ENCODE results near the gene NEU2. TPM values are rescaled to one million over a fixed set of nuclear protein-coding genes. Genes with fewer than 3 reads are reported as not detected.

The NEU2 gene
- polyA plus RNA-seq, 2 of the 4 experiments (the other 2 are of a cell fraction): not detected

DNA sequence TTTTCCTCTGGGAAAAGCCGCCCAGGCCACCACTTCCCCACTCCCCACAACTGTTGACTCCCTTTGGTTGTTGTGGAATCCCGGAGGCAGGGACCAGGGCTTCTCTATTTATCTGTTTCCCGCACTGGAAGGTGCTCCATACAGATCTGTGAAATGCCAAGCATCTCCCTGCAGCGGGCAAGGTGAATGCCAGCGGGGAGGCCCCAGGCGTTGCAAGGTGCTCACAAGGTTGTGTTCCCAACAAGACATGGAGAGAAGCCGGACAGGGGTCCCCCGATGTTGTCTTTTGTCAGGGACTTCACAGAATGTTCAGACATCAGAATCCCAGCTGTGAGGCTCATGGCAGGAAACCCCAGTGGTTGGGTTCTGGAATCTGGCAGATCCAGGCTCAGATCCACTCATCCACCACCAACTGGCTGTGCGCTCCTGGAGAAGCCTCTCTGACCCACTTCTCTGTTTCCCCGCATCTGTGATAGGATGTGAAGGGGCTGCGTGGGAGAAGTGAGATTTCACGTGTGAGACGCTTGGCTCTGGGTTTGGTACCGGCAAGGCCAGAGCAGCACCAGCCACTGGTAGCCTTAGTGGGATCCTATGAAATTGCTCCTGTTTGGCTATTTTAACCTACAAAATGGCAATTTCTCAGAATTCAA is 8.6 kb upstream of the NEU2 start:
- ChIA-PET CTCF (interaction anchor here (1.8 to 3.4 kb wide), 2 partner anchors 30 to 42 kb away, joined by 5 to 15 read pairs; no protein-coding TSS in a partner anchor), POLR2A (no interaction called here)
- WGBS (ENCODE audit: missing lambda C conversion rate): 93% methylated on average over 14 of the region's 14 CpGs
- DNase-seq (ENCODE audit: low read depth in 1 of 2, low spot score in 1 of 2) (no peak), ATAC-seq (no peak), FAIRE-seq (no peak)
- peaks cover 23% of the 10 kb centered on the region for H3K4me1 ChIP-seq
- H3K4me3 ChIP-seq: no peak overlapping the region
- TF ChIP-seq, protein P1, sequence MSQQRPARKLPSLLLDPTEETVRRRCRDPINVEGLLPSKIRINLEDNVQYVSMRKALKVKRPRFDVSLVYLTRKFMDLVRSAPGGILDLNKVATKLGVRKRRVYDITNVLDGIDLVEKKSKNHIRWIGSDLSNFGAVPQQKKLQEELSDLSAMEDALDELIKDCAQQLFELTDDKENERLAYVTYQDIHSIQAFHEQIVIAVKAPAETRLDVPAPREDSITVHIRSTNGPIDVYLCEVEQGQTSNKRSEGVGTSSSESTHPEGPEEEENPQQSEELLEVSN (IDR thresholded peaks at IDR 0.05; ENCODE audit: borderline replicate concordance, low read depth): no peak
- TF ChIP-seq BHLHE40 (IDR thresholded peaks at IDR 0.05; ENCODE audit: low read depth, low read length) (no peak), EP300 (IDR thresholded peaks at IDR 0.05) (no peak), ZC3H11A (IDR thresholded peaks at IDR 0.05) (no peak), MAFK (IDR thresholded peaks at IDR 0.05; ENCODE audit: partially characterized antibody) (no peak), ZSCAN20 (CRISPR knock-in tag; IDR thresholded peaks at IDR 0.05) (no peak), JUN (IDR thresholded peaks at IDR 0.05) (no peak), HEYL (CRISPR knock-in tag; IDR thresholded peaks at IDR 0.05) (no peak), RCOR1 (IDR thresholded peaks at IDR 0.05; ENCODE audit: low read depth, low read length) (no peak), CBX2 (IDR thresholded peaks at IDR 0.05; ENCODE audit: borderline replicate concordance, low read depth) (no peak)
- TF ChIP-seq, protein P2, sequence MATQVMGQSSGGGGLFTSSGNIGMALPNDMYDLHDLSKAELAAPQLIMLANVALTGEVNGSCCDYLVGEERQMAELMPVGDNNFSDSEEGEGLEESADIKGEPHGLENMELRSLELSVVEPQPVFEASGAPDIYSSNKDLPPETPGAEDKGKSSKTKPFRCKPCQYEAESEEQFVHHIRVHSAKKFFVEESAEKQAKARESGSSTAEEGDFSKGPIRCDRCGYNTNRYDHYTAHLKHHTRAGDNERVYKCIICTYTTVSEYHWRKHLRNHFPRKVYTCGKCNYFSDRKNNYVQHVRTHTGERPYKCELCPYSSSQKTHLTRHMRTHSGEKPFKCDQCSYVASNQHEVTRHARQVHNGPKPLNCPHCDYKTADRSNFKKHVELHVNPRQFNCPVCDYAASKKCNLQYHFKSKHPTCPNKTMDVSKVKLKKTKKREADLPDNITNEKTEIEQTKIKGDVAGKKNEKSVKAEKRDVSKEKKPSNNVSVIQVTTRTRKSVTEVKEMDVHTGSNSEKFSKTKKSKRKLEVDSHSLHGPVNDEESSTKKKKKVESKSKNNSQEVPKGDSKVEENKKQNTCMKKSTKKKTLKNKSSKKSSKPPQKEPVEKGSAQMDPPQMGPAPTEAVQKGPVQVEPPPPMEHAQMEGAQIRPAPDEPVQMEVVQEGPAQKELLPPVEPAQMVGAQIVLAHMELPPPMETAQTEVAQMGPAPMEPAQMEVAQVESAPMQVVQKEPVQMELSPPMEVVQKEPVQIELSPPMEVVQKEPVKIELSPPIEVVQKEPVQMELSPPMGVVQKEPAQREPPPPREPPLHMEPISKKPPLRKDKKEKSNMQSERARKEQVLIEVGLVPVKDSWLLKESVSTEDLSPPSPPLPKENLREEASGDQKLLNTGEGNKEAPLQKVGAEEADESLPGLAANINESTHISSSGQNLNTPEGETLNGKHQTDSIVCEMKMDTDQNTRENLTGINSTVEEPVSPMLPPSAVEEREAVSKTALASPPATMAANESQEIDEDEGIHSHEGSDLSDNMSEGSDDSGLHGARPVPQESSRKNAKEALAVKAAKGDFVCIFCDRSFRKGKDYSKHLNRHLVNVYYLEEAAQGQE (IDR thresholded peaks at IDR 0.05): no peak
- H3K9me3 ChIP-seq: no peaks in the 10 kb centered on the region
- H3K4me2 ChIP-seq: no peak overlapping the region
- H3K27ac ChIP-seq: peak overlapping the region in 1 of 2 experiments; percentile 45; a peak in 3 of 6 replicates

DNA sequence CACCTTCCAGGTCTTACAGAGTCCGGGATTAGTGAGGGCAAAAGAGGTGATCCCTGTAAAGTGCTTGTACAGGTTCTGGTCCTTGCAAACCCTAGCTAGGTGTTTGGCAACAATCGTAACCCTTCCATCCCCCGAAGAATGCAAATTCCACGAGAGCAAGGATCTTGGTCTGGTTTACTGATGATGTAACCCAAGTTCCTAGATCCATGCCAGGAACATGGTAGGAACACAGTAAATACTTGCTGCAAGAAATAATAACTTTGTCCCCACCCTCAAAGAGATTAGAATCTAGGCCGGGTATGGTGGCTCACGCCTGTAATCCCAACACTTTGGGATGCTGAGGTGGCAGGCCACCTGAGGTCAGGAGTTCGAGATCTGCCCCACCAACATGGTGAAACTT is 6.8 kb upstream of the NEU2 start:
- TF ChIP-seq HOXA7 (CRISPR knock-in tag; IDR thresholded peaks at IDR 0.05) (no peak), PHF8 (IDR thresholded peaks at IDR 0.05; ENCODE audit: borderline replicate concordance, low read depth) (no peak), NR3C1 (IDR thresholded peaks at IDR 0.05) (no peak), NFE2L2 (conservative IDR thresholded peaks at IDR 0.05; ENCODE audit: low read length) (no peak), FOSB (CRISPR knock-in tag; IDR thresholded peaks at IDR 0.05) (no peak), RFX5 (IDR thresholded peaks at IDR 0.05) (no peak), ZFP36 (IDR thresholded peaks at IDR 0.05; ENCODE audit: borderline replicate concordance, partially characterized antibody) (no peak), RNF2 (IDR thresholded peaks at IDR 0.05; ENCODE audit: borderline replicate concordance, low read depth) (no peak), CEBPB (IDR thresholded peaks at IDR 0.05) (no peak), FOSL2 (IDR thresholded peaks at IDR 0.05) (no peak), FOSL2 (CRISPR knock-in tag; IDR thresholded peaks at IDR 0.05) (no peak)
- TF ChIP-seq, protein P3, sequence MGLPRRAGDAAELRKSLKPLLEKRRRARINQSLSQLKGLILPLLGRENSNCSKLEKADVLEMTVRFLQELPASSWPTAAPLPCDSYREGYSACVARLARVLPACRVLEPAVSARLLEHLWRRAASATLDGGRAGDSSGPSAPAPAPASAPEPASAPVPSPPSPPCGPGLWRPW (IDR thresholded peaks at IDR 0.05): no peak
- TF ChIP-seq, protein P4, sequence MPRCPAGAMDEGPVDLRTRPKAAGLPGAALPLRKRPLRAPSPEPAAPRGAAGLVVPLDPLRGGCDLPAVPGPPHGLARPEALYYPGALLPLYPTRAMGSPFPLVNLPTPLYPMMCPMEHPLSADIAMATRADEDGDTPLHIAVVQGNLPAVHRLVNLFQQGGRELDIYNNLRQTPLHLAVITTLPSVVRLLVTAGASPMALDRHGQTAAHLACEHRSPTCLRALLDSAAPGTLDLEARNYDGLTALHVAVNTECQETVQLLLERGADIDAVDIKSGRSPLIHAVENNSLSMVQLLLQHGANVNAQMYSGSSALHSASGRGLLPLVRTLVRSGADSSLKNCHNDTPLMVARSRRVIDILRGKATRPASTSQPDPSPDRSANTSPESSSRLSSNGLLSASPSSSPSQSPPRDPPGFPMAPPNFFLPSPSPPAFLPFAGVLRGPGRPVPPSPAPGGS (IDR thresholded peaks at IDR 0.05): no peak
- ATAC-seq (no peak), DNase-seq (ENCODE audit: low read depth in 1 of 2, low spot score in 1 of 2) (no peak), FAIRE-seq (no peak)
- Histone ChIP-seq H3K4me3 (no peak overlapping the region), H3K9me3 (no peaks in the 10 kb centered on the region), H3K4me1 (peaks cover 23% of the 10 kb centered on the region), H3K4me2 (peak overlapping the region; percentile 55; the same call in 1 of the 3 replicates), H3K27ac (peak overlapping the region; percentile 57 to 61; a peak in 5 of 6 replicates)
- ChIA-PET CTCF (interaction anchor here (1.0 to 9.8 kb wide), 5 partner anchors 14 to 173 kb away, joined by 3 to 119 read pairs (median 6); no protein-coding TSS in a partner anchor), POLR2A (no interaction called here)
- 84% methylated on average over 6 of the region's 7 CpGs for WGBS (ENCODE audit: missing lambda C conversion rate)

Measured in A549 (cell line).